Limb (tissue), 2 donors: ENCODE measurements around the gene LMAN2L.

Experiments
- DNase-seq, 2 donors: peaks; one replicate each; pipeline ENCODE4 v3.0.0-alpha.2; 2016; ENCODE audit errors: extremely low spot score in 2 of 2

LMAN2L gene

DNA sequence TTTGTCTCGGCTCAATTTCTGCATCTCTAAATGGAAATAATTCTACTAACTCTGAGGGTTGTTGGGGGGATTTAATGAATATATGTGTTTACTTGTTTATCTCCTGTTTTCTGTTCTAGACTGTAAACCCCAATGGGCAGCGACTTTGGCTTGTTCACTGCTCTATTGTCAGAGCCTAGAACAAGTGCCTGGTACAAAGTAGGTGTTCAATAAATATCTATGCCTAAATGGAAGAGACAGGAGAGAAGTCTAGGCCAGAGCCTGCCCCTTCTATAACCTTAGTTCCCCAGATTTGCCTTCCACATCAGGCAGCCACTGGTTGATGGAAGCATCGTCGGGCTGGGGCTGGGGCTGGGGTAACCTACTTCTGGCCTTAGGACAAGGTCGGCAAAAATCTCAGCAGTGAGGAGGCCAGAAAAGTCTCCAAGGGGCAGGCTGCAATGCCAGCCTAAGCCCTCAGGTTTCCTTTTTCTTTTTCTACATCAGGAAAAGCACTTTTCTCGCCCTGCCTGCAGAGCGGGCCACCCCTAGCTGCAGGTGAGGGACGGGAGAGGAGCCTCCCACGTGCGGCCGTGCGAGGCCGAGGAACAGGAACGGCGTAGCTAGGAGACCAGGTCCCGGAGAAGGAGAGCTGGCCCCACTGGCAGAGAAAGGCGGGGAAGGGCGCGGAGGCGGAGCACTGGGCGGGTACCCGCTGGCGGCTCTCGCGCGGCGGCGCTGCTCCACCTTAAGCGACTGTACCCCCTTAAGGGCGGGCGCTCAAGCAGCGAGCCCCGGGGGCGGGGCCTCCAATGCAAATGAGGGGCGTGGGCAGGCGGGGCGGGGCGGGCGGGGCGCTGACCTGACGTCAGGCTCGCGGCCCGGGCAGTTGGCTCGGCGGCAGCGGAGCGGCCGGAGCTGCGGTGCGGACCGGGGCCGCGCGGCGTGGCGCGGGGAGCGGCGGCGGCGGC, 20.4 kb upstream of the LMAN2L start, which contains the start of gene CNNM4:
Gene CNNM4, plus strand, starts transcription at position 867 of the 950 bp plus-strand sequence. CDS start 98 bp downstream, outside the sequence.
- DNase-seq, result peak; percentile 86 to 94

- no peak for DNase-seq
These were observed 19.7 kb upstream of the LMAN2L start for GRCh38 chr2:96759548-96759947.

DNA sequence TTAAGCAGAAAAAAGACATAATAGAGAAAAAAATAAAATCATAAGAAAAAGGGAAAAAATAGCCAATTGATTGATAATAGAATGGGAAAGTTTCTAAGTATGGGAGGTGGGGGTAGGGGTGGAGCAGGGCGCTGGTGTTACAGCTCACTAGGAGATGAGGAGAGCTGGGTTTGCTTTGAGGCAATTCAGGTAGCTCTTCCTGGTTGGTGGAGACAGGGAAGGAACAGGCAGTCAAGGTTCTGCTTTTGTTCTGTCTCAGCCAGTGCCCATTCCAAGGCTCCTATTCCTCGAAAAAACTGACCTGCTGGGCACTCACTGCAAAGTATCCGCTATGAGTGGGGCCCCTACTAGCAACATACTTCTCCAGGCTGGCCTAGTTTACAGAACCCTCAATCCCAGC, 19.1 kb upstream of the LMAN2L start:
- DNase-seq, result no peak

GRCh38 chr2:96757477-96757860, 17.6 kb upstream of the LMAN2L start:
- no peak for DNase-seq

GRCh38 chr2:96756788-96757476, 17.1 kb upstream of the LMAN2L start:
- DNase-seq, result no peak

GRCh38 chr2:96754317-96754716, 14.5 kb upstream of the LMAN2L start:
- no peak for DNase-seq

DNA sequence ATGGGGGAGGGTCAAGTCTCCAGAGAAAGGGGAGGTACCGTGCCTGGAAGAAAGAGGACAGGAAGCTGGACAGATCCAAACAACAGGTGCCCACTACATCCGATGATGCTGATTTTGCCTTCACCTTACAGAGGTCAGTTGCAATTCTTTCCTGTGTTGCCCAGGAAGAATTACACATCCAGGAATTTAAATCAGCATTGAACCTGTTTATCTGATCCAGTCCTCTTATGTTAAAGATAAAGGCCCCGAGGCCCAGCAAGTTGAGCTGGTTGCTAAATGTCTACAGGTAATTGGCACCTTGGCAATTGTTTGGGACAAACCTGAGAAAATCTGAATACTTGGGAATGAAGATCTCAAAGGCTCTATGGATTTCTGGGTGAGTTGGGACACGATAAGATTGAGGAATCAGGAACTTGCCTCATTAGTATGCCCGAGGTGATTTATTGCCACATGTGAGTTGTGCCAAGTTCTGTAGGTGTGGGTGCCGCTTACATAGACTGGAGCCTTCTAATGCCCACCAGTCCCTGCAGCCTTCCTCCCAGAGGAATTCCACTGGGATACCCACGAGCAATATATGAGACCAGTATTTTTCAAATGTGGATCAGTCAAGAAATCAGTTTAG, 13.9 kb upstream of the LMAN2L start:
- no peak for DNase-seq

GRCh38 chr2:96751800-96752199, 11.9 kb upstream of the LMAN2L start:
- no peak for DNase-seq

GRCh38 chr2:96747061-96747617, 7.3 kb upstream of the LMAN2L start:
- DNase-seq, result no peak

- DNase-seq, result no peak
These were observed 710 bp downstream of the LMAN2L start for GRCh38 chr2:96739076-96739632.

DNA sequence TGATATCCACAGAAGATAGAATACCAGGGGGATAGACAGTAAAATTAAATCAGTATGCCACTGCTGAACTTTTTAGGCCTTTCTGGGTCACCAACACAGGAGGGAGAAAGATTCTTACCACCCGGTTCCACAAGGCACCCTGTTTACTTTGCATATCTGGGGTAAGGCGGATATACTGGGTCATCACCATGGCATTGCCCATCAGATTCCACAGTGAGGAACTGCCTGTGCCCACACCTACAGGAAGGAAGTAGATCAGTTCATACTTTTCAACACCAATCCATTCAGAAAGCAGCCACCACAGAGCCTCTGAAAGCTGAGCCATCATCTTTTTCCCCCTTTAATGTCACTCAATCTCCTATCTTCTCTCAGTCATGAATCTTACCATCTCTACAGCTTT, 2.0 kb downstream of the LMAN2L start:
- no peak for DNase-seq

DNA sequence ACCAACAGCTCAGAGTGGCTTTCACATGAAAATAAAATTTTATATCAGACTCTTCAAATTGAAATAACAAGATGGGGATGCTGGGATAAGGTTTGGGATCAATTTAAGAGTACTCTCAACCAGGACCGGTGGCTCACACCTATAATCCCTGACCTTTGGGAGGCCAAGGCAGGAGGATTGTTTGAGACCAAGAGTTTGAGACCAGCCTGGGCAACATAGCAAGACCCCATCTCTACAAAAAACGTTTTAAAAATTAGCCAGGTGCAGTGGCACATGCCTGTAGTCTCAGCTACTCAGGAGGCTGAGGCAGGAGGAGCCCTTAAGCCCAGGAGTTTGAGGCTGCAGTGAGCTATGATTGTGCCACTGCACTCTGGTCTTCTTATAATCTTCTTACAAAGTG, 2.6 kb downstream of the LMAN2L start:
- DNase-seq, result no peak

DNA sequence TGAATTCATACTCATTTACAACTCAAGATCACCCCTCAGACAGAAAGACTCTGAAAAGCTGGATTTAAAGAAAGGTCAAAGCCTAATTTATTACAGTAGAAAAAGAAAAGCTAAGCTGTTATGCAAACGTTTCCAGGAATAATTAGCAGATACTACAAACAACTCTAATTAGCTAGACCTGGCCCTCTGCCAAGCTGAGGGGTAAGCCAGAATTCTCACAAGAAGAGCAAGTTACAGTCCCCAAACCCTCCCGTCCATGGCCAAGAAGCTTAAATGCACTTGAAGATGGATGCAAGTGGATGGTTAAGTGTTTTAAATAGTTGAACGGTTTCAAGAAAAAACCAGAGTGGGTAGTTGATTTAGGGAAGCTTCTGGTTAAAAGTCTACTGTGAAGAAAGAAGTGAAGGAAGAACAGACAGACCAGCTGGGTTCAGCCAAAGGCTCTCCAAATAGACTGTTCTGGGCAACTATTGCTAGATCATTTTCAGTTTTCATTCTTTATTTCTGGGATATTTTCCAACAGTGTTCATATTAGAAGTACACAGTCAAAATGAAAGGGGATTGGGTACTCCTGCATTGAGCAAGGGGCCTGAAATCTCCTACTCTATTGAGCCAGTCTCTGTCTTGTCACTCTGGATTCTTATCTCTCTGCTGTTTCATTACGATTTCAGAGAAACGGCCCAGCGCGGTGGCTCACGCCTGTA, 4.8 kb downstream of the LMAN2L start:
- DNase-seq, result peak; percentile 8 to 36

DNA sequence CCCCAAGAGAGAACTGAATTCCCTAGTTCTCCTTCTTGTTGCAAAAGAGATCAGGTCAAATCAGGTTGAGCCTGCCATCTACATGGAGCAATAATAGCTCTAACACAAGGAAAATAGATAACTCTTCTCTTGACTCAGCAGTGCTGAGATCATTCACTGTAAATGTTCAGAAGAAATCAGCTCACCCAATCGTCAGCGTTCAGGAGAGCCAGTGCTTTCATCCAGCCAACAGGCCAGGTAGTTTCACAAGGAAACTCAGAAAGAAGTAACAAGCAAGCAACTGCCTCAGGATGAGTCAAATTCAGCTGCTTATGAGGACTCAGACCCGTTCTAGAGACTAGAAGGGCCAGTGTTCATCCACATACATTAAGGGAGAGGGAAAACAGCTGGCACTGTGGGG, 5.9 kb downstream of the LMAN2L start:
- DNase-seq, result no peak

DNA sequence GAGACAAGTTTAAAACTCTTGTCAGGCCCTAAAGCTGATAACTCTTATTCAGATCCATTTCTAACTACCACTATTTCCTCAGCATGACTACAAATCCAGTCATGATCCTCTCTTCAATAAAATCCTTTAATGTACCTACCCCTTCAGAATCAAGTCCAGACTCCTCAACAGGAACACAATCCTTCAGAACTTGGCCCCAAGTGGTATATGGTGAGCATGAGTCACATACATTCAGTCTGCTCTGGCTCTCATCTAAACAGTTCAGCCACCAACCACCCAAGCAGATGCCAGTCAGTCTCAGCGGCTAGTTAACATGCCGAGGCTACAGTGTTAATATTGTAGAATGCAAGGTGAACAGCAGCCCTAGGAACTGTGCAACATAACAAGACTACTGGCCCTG, 9.7 kb downstream of the LMAN2L start:
- DNase-seq, result no peak

GRCh38 chr2:96729748-96730147, 10.1 kb downstream of the LMAN2L start:
- DNase-seq, result no peak

DNA sequence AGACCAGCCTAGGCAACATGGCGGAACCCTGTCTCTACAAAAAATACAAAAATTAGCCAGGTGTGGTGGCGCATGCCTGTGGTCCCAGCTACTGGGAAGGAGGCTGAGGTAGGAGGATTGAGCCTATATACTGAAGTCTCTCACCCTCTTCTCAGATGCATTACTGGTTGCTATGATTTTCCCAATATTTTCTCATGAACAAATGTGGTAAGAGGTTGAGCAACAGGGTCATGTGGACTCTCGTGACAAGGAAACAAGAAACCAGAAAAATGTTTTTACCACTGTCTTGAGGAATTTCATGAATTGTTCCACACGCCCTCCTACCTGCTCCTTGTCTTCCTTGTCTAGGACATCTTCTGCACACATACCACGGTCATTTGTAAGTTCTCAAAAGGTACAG, 12.4 kb downstream of the LMAN2L start:
- no peak for DNase-seq

DNA sequence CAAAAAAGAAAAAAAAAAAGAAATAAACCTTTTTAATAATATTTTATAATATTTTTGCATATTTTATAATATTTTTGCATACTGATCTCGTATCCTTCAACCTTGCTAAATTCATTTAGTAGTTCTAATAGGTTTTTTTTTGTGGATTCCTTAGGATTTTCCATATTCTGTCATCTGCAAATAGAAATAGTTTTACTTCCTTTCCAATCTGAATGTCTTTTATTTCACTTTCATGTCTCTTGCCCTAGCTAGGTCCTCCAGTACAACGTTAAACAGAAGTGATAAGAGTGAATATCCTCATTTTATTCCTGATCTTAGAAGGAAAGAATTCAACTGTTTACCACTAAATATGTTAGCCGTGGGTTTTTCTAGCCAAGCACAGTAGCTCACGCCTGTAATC, 13.7 kb downstream of the LMAN2L start:
- no peak for DNase-seq

DNA sequence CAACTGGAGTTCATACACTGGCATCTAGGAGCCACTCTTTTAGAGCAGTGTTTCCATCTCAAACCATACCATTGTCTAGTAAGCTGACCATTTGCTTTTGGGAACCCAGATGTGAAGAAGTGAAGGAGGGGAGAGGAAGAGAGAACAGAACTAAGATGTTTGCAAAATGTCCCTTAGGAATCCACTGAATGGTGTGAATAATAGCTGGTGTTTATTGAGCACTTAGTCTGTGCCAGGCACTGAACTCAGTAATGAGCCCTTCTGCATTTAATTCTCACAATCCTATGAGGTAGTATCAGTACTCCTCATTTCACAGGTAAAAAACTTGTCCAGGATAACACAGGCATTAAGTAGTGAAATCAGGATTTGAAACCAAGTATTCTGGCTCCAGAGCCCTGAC, 23.5 kb downstream of the LMAN2L start:
- no peak for DNase-seq

GRCh38 chr2:96715658-96716057, 24.2 kb downstream of the LMAN2L start:
- no peak for DNase-seq

DNA sequence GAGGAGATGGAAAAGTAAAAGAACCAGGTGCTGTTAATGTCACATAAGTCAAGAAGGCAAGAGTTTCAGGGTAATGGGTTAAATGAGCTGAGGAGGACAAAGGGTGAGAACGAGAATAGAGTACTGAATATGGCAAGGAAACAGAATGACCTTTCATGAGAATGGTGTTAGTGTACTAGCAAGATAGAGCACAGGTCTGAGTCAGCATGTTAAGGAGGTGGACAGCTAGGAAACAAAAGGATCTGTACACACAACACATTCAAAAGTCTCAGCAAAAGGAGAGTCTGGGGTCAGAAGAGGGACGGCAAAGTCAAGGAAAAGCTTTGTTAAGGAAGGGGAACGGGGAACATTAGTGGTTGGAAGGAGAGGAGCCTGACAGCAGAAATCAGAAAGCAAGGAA, 28.9 kb downstream of the LMAN2L start:
- no peak for DNase-seq
